ENCODE results near the gene DSTN. TPM values are rescaled to one million over a fixed set of nuclear protein-coding genes. Genes with fewer than 3 reads are reported as not detected.

The DSTN gene
- total RNA-seq, 1 donor from 2014 or later = 326 TPM

DNA sequence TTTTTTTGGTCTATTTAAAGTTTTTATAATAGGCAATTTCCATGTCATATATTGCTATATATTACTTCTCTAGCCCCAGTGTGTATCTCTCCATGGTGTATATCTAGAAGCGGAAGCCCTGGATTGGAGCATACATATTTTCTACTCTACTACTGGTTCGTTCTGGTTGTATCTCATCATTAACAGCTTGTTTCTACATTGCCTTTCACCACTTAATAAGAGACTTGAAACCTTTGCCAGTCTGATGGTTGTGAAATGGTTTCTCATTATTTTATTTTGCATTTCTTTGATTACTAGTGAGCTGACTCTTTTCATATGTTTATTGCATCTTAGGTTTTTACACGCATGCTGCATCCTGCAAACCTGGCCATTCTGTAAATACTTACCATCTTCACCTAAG lies 3.6 kb downstream of the DSTN start:
- no peaks in the 10 kb centered on the region for H3K36me3 ChIP-seq
- H3K4me3 ChIP-seq = no peak overlapping the region
- DNase-seq (ENCODE audit: extremely low spot score in 2 of 2) = no peak
- no peaks in the 10 kb centered on the region for H3K27me3 ChIP-seq
- H3K27ac ChIP-seq = no peak overlapping the region
- peaks cover 63% of the 10 kb centered on the region for H3K4me1 ChIP-seq
- no peaks in the 10 kb centered on the region for H3K9me3 ChIP-seq
- intact Hi-C loops (cut with DNase I) = loop anchor here (2.0 kb wide), 1 partner anchor 41 kb away; no protein-coding TSS in a partner anchor
- no peak for TF ChIP-seq POLR2A (IDR thresholded peaks at IDR 0.05)
- TF ChIP-seq, protein P1, sequence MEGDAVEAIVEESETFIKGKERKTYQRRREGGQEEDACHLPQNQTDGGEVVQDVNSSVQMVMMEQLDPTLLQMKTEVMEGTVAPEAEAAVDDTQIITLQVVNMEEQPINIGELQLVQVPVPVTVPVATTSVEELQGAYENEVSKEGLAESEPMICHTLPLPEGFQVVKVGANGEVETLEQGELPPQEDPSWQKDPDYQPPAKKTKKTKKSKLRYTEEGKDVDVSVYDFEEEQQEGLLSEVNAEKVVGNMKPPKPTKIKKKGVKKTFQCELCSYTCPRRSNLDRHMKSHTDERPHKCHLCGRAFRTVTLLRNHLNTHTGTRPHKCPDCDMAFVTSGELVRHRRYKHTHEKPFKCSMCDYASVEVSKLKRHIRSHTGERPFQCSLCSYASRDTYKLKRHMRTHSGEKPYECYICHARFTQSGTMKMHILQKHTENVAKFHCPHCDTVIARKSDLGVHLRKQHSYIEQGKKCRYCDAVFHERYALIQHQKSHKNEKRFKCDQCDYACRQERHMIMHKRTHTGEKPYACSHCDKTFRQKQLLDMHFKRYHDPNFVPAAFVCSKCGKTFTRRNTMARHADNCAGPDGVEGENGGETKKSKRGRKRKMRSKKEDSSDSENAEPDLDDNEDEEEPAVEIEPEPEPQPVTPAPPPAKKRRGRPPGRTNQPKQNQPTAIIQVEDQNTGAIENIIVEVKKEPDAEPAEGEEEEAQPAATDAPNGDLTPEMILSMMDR (IDR thresholded peaks at IDR 0.05) = no peak
- TF ChIP-seq POLR2AphosphoS5 (IDR thresholded peaks at IDR 0.05; ENCODE audit: insufficient read depth in 1 of 2, low read depth in 1 of 2) = no peak

DNA sequence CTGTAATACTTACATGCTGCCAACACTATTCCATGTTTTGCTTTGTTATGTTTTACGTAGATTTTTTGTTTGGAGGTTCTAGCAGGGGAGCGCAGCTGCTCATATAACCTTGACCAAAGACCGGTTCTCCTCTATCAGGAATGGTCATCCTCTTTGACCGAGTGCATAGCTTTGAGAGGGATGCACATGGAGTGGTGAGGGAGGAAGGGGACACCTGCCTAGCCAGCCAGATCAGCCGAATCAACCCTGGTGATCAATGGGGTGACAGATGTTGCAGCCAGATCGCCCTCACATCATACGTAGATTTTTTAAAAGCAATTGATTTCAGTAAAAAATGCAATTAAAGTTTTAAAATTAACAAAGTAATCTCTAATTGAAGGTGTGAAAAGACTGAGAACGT lies 6.3 kb downstream of the DSTN start:
- no peak for TF ChIP-seq POLR2A (IDR thresholded peaks at IDR 0.05)
- TF ChIP-seq, protein P1 (IDR thresholded peaks at IDR 0.05) = no peak
- TF ChIP-seq POLR2AphosphoS5 (IDR thresholded peaks at IDR 0.05; ENCODE audit: insufficient read depth in 1 of 2, low read depth in 1 of 2) = no peak
- Histone ChIP-seq H3K4me3 (no peak overlapping the region), H3K36me3 (no peaks in the 10 kb centered on the region), H3K9me3 (no peaks in the 10 kb centered on the region), H3K27ac (no peak overlapping the region), H3K4me1 (peaks cover 85% of the 10 kb centered on the region), H3K27me3 (no peaks in the 10 kb centered on the region)
- intact Hi-C loops (cut with DNase I) = no loop called here
- DNase-seq (ENCODE audit: extremely low spot score in 2 of 2) = no peak

DNA sequence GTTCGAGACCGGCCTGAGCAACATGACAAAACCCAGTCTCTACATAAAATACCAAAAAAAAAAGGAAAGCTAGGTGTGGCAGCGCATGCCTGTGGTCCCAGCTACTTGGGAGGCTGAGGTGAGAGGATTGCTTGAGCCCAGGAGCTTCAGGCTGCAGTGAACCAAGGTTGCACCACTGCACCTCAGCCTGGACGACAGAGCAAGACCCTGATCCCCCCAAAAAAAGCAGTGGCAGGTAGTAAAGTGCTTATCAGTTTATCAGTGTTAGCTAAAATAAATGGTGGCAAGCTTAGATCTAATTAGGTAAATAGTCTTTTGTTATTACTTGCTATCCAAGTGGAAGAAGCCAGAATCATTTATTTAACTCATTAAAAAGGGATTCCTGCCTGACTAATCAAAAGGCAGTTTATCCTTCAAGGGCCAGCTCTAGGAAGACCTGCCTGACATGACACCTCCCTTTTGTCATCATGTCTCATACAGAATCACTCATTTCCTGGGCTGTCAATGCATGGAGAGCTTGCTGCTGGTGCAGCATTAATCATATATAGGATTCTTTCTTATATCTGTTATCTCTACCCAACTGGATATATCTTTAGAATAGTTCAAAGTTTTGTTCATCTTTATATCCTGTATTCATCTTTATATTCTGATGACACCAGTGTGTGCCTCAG lies 9.6 kb downstream of the DSTN start:
- Histone ChIP-seq H3K9me3 (no peaks in the 10 kb centered on the region), H3K27ac (no peak overlapping the region), H3K27me3 (no peaks in the 10 kb centered on the region), H3K4me1 (peaks cover 60% of the 10 kb centered on the region), H3K36me3 (no peaks in the 10 kb centered on the region), H3K4me3 (no peak overlapping the region)
- intact Hi-C loops (cut with DNase I) = no loop called here
- no peak for TF ChIP-seq POLR2AphosphoS5 (IDR thresholded peaks at IDR 0.05; ENCODE audit: insufficient read depth in 1 of 2, low read depth in 1 of 2)
- TF ChIP-seq POLR2A (IDR thresholded peaks at IDR 0.05) = no peak
- TF ChIP-seq, protein P1 (IDR thresholded peaks at IDR 0.05) = no peak
- DNase-seq (ENCODE audit: extremely low spot score in 2 of 2) = no peak

DNA sequence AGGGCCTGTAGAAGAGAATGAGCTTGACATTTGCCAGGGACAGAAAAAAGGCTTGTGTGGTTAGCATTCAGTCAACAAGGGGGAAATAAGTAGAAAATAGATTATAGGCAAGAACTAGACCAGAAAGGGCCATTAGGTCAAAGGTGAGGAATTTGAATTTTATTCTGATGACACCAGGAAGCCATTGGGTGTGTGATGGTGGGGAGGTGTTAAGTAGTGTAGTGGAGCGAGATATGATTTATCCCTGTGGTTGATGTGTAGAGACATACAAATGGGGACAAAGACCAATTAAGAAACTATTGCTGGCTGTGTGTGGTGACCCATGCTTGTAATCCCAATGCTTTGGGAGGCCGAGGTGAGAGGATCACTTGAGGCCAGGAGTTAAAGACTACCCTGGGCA lies 11.0 kb downstream of the DSTN start:
- Histone ChIP-seq H3K4me1 (peaks cover 65% of the 10 kb centered on the region), H3K36me3 (no peaks in the 10 kb centered on the region), H3K4me3 (no peak overlapping the region), H3K9me3 (no peaks in the 10 kb centered on the region), H3K27ac (no peak overlapping the region), H3K27me3 (no peaks in the 10 kb centered on the region)
- DNase-seq (ENCODE audit: extremely low spot score in 2 of 2) = no peak
- intact Hi-C loops (cut with DNase I) = no loop called here
- TF ChIP-seq, protein P1 (IDR thresholded peaks at IDR 0.05) = no peak
- TF ChIP-seq POLR2AphosphoS5 (IDR thresholded peaks at IDR 0.05; ENCODE audit: insufficient read depth in 1 of 2, low read depth in 1 of 2) (no peak), POLR2A (IDR thresholded peaks at IDR 0.05) (no peak)

DNA sequence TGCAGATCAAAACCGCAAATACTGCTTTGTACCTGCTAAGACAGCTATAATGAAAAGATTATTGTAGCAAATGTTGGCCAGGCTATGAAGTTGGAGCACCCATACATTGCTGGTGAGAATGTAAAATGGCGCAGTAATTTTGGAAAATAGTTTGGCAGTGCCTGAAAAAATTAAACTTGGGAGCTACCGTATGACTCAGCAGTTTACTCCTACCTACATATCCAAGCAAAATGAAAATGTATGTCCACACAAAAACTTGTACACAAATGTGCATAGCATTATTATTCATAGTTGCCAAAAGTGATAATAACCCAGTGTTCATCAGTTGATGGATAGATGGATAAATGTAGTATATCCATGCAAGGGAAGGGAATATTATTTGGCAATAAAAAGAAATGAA lies 13.3 kb downstream of the DSTN start:
- no peak overlapping the region for H3K27ac ChIP-seq
- peaks cover 66% of the 10 kb centered on the region for H3K4me1 ChIP-seq

More for the DNA sequence above, 13.3 kb downstream of the DSTN start:
- DNase-seq (ENCODE audit: extremely low spot score in 2 of 2) = no peak
- Histone ChIP-seq H3K36me3 (no peaks in the 10 kb centered on the region), H3K9me3 (no peaks in the 10 kb centered on the region), H3K4me3 (no peak overlapping the region), H3K27me3 (no peaks in the 10 kb centered on the region)
- TF ChIP-seq, protein P1 (IDR thresholded peaks at IDR 0.05) = no peak
- TF ChIP-seq POLR2A (IDR thresholded peaks at IDR 0.05) (no peak), POLR2AphosphoS5 (IDR thresholded peaks at IDR 0.05; ENCODE audit: insufficient read depth in 1 of 2, low read depth in 1 of 2) (no peak)
- intact Hi-C loops (cut with DNase I) = no loop called here
